ENCODE measurements around the gene RHOF. TPM values are rescaled to one million over a fixed set of nuclear protein-coding genes. Genes with fewer than 3 reads are reported as not detected.

The RHOF gene
- total and polyA plus RNA-seq, 8 donors = 3.2 to 105 (median 23.3) TPM

- WGBS, 5 donors = 1 to 2% (median 1%) methylated on average over 36 to 45 of the region's 45 CpGs
Observed at GRCh38 chr12:121805171-121806008, 11.9 kb upstream of the RHOF start.

GRCh38 chr12:121804417-121805111 is 11.1 kb upstream of the RHOF start:
- TF ChIP-seq CTCF (IDR thresholded peaks at IDR 0.05) (no peak), POLR2A (IDR thresholded peaks at IDR 0.05) (no peak), EP300 (IDR thresholded peaks at IDR 0.05) (no peak), POLR2AphosphoS5 (IDR thresholded peaks at IDR 0.05) (no peak)
- Histone ChIP-seq H3K4me3 (peak overlapping the region; percentile 72 to 87 (median 80)), H3K36me3 (peaks cover 17 to 22% (median 21%) of the 10 kb centered on the region in 4 donors), H3K27me3 (no peaks in the 10 kb centered on the region), H3K27ac (peak overlapping the region; percentile 98 to 100 (median 100)), H3K9me3 (no peaks in the 10 kb centered on the region), H3K4me1 (peaks cover 23 to 61% (median 38%) of the 10 kb centered on the region in 4 donors)
- intact Hi-C loops (cut with DNase I; ENCODE audit: low total_unique reads) = no loop called here
- 0 to 1% (median 1%) methylated on average over 6 to 63 of the region's 63 CpGs for WGBS, 5 donors
- peak in 1 of 2 donors; percentile 76 for DNase-seq

More at GRCh38 chr12:121805171-121806008, 11.9 kb upstream of the RHOF start:
- peaks cover 26 to 64% (median 43%) of the 10 kb centered on the region in 4 donors for H3K4me1 ChIP-seq
- TF ChIP-seq POLR2AphosphoS5 (IDR thresholded peaks at IDR 0.05) (no peak), POLR2A (IDR thresholded peaks at IDR 0.05) (no peak), EP300 (IDR thresholded peaks at IDR 0.05) (no peak), CTCF (IDR thresholded peaks at IDR 0.05) (no peak)
- intact Hi-C loops (cut with DNase I; ENCODE audit: low total_unique reads) = no loop called here
- H3K27me3 ChIP-seq = no peaks in the 10 kb centered on the region
- H3K36me3 ChIP-seq = peaks cover 26 to 30% (median 29%) of the 10 kb centered on the region in 4 donors
- peak overlapping the region; percentile 98 to 100 (median 100) for H3K27ac ChIP-seq
- peak in 1 of 2 donors; percentile 67 for DNase-seq
- no peaks in the 10 kb centered on the region for H3K9me3 ChIP-seq
- peak overlapping the region; percentile 72 to 87 (median 80) for H3K4me3 ChIP-seq

GRCh38 chr12:121803861-121804416 is 10.5 kb upstream of the RHOF start, which contains the start of gene SETD1B:
Gene SETD1B (plus strand): TSS chr12:121804009. CDS start chr12:121804738, 729 bp downstream.
- 0 to 2% (median 1%) methylated on average over 21 to 73 of the region's 74 CpGs for WGBS, 5 donors
- Histone ChIP-seq H3K4me3 (peak within 1 kb of the TSS; percentile 72 to 87 (median 80)), H3K4me1 (peaks cover 28 to 66% (median 43%) of the 10 kb centered on the region in 4 donors), H3K9me3 (no peaks in the 10 kb centered on the region), H3K36me3 (peaks cover 11 to 16% (median 15%) of the 10 kb centered on the region in 4 donors), H3K27me3 (no peaks in the 10 kb centered on the region), H3K27ac (peak within 1 kb of the TSS; percentile 98 to 100 (median 100))
- intact Hi-C loops (cut with DNase I; ENCODE audit: low total_unique reads) = no loop called here
- peak; percentile 64 to 84 for DNase-seq
- TF ChIP-seq POLR2AphosphoS5 (IDR thresholded peaks at IDR 0.05) (no peak), EP300 (IDR thresholded peaks at IDR 0.05) (no peak), CTCF (IDR thresholded peaks at IDR 0.05) (no peak), POLR2A (IDR thresholded peaks at IDR 0.05) (no peak)

All from stomach (tissue), 9 donors.